ENCODE measurements around the gene SYT1.
A peak's percentile ranks its signal among the peaks of the same experiment; 100 is the strongest.

DNA sequence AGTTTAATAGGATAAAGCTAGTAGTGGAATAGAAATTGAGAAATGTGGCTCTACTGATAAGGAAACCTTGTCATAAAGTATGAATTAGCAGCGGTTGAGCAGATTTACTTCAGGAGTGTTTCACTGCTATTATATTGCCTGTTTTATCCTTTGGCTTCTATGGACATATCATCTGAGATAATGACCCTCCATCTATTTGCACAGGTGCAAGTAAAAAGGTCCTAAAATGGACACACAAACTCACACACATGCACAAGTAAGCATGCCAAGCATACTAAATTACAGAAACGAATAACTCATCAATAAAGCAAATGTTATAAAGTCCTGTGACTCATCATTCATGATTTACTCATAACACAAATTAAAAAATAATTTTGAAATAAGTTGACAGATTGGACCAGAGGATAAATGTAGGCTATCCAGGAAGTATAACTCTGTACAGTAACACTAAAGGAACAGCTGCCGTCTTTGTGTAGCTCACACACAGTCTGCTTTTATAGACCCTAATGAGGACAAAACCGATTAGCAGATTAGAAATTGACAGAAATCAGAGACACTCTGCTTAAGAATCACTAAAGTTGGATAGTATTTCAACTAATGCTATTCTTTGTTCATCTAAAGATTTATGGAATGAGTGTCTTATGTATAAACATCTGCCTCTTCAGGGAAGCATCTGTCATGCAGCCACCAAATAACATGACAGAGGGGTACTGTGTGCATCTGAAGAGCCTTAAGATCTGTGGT is 73.9 kb downstream of the SYT1 start:
- TF ChIP-seq GATA2 (IDR thresholded peaks at IDR 0.05; ENCODE audit: low read depth, low read length) (no peak), GATA3 (IDR thresholded peaks at IDR 0.05; ENCODE audit: low read depth, low read length) (0 out of 2 replicates have a peak, but pooled peaks have one; percentile 29)
